Lung (tissue), 12 donors: ENCODE data around the gene SLC26A1. TPM values are rescaled to one million over a fixed set of nuclear protein-coding genes. Genes with fewer than 3 reads are reported as not detected.
A peak's percentile ranks its signal among the peaks of the same experiment; 100 is the strongest.

Source experiments
- ATAC-seq: fragments of 200-7000 bp; cut with Tn5 transposase; one replicate; pipeline ENCODE4 v1.9.1; 2020; ENCODE audit warnings: moderate number of reproducible peaks; ENCODE audit not compliant: insufficient read depth, low FRiP score
- DNase-seq, 3 donors: peaks; one replicate each; pipeline ENCODE4 v3.0.0-alpha.2; 2013 to 2017
- H3K27ac ChIP-seq, 2 donors: one replicate each; pipeline ENCODE4 v1.5.1; 2013; ENCODE audit warnings: mild to moderate bottlenecking in 2 of 2, moderate library complexity in 2 of 2, control low read depth in 1 of 2, inconsistent platforms in 1 of 2, low read depth in 1 of 2, low read length in 1 of 2
- H3K27me3 ChIP-seq, 3 donors: one replicate each; pipeline ENCODE4 v1.5.1; 2013; ENCODE audit warnings: low read length in 2 of 3; ENCODE audit not compliant: control insufficient read depth in 3 of 3, insufficient read depth in 3 of 3
- H3K36me3 ChIP-seq, 4 donors: one replicate each; pipeline ENCODE4 v1.5.1; 2013; ENCODE audit warnings: low read length in 4 of 4, mild to moderate bottlenecking in 1 of 4, moderate library complexity in 1 of 4; ENCODE audit not compliant: control insufficient read depth in 4 of 4, insufficient read depth in 4 of 4
- H3K4me1 ChIP-seq, 5 donors: one replicate each; pipeline ENCODE4 v1.5.1; 2013; ENCODE audit warnings: low read length in 5 of 5, mild to moderate bottlenecking in 2 of 5, moderate library complexity in 1 of 5; ENCODE audit not compliant: control insufficient read depth in 5 of 5, insufficient read depth in 5 of 5
- H3K4me3 ChIP-seq: one replicate; pipeline ENCODE4 v1.5.1; 2013; ENCODE audit warnings: mild to moderate bottlenecking, control low read depth, moderate library complexity
- H3K9ac ChIP-seq, 2 donors: one replicate each; pipeline ENCODE4 v1.5.1; 2013; ENCODE audit warnings: low read length in 2 of 2, control low read depth in 1 of 2; ENCODE audit not compliant: insufficient read depth in 1 of 2
- H3K9me3 ChIP-seq, 4 donors: one replicate each; pipeline ENCODE4 v1.5.1; 2013; ENCODE audit warnings: low read length in 3 of 4, mild to moderate bottlenecking in 1 of 4, moderate library complexity in 1 of 4; ENCODE audit not compliant: control insufficient read depth in 4 of 4, insufficient read depth in 3 of 4
- WGBS, 2 donors: extraction: QIAGEN DNeasy Blood & Tissue Kit; methylation state at CpG; one replicate each; pipeline ENCODE4 v1.1.7; 2013; 5-methylcytosine and 5-hydroxymethylcytosine counted together
- polyA plus RNA-seq, 2 donors: library from polyadenylated mRNA; stranded (reverse); fragments of 200-250 nt; gene quantifications; one replicate each; pipeline ENCODE4 v1.2.1, GENCODE V29; 2013
- total RNA-seq, 2 donors: library from RNA; depleted of rRNA in 1 of 2; stranded (reverse); fragments of >200 nt in 1 of 2; gene quantifications; one replicate each; pipeline ENCODE4 v1.2.1, GENCODE V29; 2014 to 2021
- TF ChIP-seq, protein P1 (sequence below): IDR thresholded peaks from 2 replicates; pipeline ENCODE4 v1.5.1; 2012; ENCODE audit warnings: mild to moderate bottlenecking; ENCODE audit errors: control extremely low read depth, extremely low read depth
- donor health status: control.
- donor health status: control.
- donor health status: Bipolar disorder and iron deficiency.
- donor health status: healthy.
- donor health status: DM: yes; HTN: yes; CAD: no.

SLC26A1 gene
- total and polyA plus RNA-seq, 4 donors: 0.20 to 0.83 (median 0.50) TPM

DNA sequence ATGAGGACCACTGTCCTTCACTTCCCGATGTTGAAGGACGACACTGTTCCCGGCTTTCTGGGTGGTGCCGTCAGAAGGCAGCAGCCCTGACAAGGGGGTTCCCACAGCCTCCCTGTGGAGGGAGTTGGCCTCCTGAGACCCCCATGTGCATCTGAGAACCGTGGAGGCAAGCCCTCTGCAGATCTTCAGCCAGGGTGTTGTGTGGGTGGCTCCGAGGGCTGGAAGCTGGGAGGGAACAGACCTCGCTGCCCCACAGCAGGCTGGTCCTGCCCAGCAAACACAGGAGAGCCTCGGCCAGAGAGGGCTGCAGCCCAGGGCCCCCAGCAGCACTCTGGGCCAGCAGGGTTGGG is 36.0 kb downstream of the SLC26A1 start:
- no peak overlapping the region for H3K4me3 ChIP-seq
- H3K9ac ChIP-seq: no peak overlapping the region
- no peaks in the 10 kb centered on the region for H3K9me3 ChIP-seq
- 80 to 85% methylated on average over 8 of the region's 8 CpGs for WGBS, 2 donors
- TF ChIP-seq, protein P1, sequence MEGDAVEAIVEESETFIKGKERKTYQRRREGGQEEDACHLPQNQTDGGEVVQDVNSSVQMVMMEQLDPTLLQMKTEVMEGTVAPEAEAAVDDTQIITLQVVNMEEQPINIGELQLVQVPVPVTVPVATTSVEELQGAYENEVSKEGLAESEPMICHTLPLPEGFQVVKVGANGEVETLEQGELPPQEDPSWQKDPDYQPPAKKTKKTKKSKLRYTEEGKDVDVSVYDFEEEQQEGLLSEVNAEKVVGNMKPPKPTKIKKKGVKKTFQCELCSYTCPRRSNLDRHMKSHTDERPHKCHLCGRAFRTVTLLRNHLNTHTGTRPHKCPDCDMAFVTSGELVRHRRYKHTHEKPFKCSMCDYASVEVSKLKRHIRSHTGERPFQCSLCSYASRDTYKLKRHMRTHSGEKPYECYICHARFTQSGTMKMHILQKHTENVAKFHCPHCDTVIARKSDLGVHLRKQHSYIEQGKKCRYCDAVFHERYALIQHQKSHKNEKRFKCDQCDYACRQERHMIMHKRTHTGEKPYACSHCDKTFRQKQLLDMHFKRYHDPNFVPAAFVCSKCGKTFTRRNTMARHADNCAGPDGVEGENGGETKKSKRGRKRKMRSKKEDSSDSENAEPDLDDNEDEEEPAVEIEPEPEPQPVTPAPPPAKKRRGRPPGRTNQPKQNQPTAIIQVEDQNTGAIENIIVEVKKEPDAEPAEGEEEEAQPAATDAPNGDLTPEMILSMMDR: no peak
- H3K27me3 ChIP-seq: no peaks in the 10 kb centered on the region
- H3K4me1 ChIP-seq: no peaks in the 10 kb centered on the region
- ATAC-seq (no peak), DNase-seq (peak in 1 of 3 donors; percentile 7)
- no peak overlapping the region for H3K27ac ChIP-seq
- peaks cover 0 to 56% (median 4%) of the 10 kb centered on the region in 4 donors for H3K36me3 ChIP-seq

DNA sequence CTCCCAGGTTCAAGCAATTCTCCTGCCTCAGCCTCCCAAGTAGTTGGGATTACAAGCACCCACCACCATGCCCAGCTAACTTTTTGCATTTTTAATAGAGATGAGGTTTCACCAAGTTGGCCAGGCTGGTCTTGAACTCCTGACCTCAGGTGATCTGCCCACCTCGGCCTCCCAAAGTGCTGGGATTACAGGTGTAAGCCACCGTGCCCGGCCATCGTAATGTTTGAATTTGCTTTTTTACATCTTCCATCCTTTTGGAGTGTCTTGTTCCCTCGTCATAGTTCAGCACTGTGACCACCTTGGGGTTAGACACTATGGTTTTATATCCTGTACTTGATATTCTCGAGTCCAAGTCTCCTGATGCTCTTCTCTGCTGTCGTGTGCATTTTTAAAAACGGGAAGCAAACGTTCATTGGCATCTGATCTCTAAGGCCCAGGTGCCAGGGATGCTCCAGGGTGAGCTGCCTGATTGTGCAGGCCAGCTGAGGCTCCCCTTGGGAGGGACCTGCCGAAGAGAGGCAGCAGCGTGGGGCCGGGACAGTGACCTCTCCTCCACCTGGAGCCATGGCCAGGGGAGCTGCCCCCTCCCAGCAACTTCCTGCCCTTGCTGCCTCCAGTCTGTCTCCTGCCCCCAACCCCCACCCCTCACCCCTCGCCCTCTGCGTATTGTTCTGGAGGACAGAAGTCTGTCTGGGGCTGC is 36.5 kb downstream of the SLC26A1 start:
- DNase-seq (no peak), ATAC-seq (no peak)
- Histone ChIP-seq H3K36me3 (peaks cover 0 to 54% (median 4%) of the 10 kb centered on the region in 4 donors), H3K9me3 (no peaks in the 10 kb centered on the region), H3K27ac (no peak overlapping the region), H3K4me3 (no peak overlapping the region), H3K4me1 (no peaks in the 10 kb centered on the region), H3K27me3 (no peaks in the 10 kb centered on the region), H3K9ac (no peak overlapping the region)
- WGBS, 2 donors: 85 to 91% methylated on average over 13 to 14 of the region's 14 CpGs
- TF ChIP-seq, protein P1: no peak

DNA sequence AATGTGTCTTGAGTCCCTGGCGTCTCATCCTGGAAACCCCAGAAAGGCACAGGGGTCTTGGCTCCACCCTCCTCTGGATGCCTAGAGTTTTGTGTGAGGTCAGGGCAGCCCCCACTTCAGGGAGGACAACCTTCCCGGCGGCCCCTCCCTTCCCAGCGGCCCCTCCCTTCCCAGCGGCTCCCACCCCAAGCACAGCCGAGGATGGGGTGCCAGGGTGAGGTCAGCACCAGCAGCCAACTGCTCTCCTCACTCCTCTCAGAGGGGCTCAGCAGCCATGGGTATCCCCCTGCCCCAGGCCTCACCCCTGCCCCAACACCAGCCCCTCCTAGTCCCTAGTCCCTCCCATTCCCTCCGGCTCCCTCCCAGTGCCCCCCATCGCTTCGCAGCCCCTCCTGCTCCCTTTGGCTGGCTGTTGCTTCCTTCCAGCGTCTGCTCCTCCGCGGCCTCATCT is 37.2 kb downstream of the SLC26A1 start:
- WGBS, 2 donors: 79 to 85% methylated on average over 11 to 12 of the region's 12 CpGs
- Histone ChIP-seq H3K36me3 (peaks cover 0 to 51% (median 4%) of the 10 kb centered on the region in 4 donors), H3K27me3 (no peaks in the 10 kb centered on the region), H3K4me3 (no peak overlapping the region), H3K9me3 (no peaks in the 10 kb centered on the region), H3K4me1 (no peaks in the 10 kb centered on the region), H3K27ac (no peak overlapping the region), H3K9ac (no peak overlapping the region)
- DNase-seq (peak in 1 of 3 donors; percentile 11), ATAC-seq (no peak)
- TF ChIP-seq, protein P1: no peak
